HG03095 (cell line): Measurements from ENCODE around the gene E2F2.

Experiments
- ATAC-seq: cut with Tn5 transposase; IDR thresholded peaks from one replicate; pipeline ENCODE4 v1.9.1; 2021; ENCODE audit warnings: moderate library complexity; ENCODE audit not compliant: unreplicated experiment

The E2F2 gene

DNA sequence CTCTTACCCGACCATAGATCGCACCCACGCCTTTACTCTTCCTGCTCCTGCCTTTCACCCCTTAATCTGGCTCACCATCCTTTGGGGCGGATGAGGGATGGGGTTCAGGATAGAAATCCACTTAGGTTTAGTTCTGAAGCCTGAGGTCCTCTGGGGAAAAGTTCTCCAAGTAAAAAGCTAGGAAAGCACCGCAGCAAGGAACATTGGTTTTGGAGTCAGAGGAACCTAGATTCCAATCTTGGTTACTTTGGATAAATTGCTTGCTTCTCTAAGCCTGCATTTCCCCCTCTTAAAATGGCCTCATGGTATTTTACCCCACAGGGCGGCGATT lies 46.1 kb downstream of the E2F2 start:
- ATAC-seq: no peak

DNA sequence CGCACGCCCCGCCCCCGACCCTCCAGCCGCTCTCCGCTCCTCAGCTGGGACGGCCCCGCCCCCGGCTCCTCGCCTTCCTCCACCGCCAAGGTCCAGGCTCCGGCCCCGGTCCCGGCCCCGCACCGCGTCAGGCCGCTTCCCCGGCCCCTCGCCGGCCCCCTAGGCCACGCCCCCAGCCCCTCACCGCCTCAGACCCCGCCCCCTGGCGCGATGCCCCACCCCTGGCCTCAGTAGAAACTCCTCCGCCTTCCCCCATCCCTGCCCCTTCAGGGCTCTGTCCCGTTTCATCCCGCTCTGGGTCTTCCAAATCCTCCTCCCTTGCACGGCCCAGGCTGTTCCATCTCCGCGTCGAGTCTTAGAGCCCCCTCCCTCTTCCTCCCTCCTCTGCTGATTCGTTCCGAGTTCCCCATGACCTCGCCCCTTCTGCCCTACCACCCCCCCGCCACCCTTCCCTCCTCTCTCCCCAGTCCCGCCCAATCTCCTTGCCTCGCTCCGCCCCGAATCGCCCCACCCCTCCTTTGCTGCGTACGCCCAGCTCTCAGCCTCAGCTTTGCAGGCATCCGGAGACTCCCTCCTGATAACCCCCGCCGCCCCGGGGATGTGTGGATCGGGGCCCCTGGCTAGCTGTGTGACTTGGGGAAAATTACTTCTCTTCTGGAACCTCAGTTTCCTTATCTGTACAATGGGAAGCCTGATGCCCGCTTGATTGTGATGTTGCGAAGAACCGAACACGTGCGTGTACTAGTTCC lies 46.6 kb downstream of the E2F2 start:
- no peak for ATAC-seq

DNA sequence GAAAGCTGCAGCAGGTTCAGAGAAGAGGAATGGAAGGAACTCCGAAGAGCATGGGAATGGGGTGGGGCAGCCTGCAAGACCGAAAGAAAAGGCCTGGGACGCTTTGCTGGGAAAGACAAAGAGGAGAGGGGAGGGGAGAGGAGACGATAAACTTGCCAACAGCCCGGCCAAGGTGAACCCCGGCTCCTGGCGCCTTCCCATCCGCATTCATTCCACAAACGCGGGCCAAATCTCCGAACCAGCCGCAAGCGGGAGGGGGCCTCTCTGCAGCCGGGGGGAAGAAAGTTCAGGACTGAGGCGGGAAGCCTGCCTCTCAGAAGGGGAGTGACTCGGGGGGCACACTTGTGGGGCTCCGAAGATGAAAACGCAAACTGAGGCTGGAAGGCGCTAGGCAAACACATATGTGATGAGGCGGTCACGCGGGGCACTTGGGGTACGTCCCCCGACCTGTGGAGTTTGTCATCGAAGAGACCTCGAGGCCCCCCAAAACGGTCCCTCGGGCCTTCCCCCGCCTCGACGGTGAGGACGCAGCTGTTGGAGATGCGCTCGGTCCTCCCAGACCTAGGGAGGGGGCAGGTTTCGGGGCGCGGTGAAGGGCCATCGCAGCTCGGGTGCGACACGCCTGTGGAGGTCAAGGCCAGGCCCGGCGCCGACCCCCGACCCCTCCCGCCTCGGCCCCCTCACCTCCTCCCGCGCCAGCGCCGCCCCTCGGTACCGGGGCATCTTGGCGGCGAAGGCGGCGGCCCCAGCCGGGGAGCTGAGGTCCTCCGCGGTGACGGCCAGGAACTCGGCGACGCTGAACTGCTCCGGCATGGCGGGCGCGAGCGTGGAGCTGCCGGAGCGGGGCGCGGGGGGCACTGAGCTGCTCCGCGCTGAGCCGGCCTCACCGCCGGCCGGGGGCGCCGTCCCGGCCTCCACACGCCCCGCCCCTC lies 47.4 kb downstream of the E2F2 start, which contains the start of gene ASAP3:
ASAP3 (minus strand) TSS at position 859 of the 932 bp plus-strand sequence; CDS start at position 813, 46 bp downstream.
- no peak for ATAC-seq

GRCh38 chr1:23481904-23482303 lies 49.1 kb downstream of the E2F2 start:
- ATAC-seq: no peak

DNA sequence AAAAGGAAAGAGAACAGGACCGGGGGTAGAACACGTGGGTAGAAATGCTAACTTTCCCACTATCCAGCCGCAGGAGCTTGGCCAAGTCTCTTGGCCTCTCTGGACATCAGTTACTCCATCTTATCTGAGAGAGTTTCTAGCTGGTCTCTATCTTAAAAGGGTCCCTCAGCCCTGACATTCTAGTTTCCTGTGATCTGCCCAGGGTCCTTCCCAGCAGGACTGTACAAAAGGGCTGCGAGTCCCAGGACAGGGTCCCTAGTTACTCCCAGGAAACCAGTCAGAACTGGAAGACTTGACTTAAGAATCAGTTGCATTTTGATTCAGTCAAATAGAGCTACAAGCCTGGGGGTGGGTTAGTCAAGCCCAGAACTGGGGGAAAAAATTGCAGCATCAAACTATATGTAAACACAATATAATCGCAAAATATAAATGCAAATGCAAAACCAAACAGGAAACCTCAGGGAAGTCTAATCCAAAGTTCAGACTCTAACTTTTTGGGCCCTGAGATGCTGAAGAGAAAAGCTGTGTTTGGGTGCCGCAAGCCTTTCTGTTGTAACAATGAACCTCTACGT lies 49.9 kb downstream of the E2F2 start:
- ATAC-seq: no peak

DNA sequence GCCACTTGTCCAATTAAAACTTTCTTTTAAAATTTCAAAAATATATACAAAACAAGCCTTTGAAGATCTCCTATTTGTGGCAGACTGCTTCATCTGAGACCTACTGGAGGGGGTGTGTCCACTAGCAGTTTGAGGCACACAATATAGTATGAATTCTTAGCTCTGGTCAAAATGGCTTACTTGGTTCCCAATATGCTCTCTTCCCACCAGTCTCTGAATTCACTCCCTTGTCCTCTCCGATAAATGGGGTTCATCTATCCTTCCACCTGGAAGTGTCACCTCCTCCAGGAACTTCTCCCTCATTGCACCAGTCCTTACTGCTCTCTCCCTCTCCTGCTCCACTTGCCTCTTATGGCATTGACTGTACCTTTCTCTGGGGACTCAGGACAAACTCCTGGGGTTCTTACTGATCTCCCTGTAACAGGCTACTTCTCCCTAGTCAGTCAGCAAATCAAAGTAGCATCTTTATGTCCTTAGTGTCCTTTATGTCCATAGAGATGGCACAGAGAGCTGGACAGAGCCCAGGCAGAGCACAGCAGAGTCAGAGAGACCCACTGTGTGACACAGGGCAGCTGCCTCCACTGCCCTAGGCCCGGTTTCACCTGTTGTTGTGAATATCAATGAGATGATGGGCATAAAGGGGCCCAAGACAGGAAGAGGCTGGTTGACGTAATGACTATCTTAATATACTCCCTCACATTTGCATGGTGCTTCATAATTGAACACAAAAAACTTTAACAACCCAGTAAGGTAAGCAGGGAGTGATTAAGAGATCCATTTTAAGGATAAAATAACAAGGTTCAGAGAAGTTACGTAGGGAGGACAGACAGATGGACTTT lies 50.6 kb downstream of the E2F2 start:
- ATAC-seq: no peak

- no peak for ATAC-seq
Measured at GRCh38 chr1:23479666-23479941, 51.4 kb downstream of the E2F2 start.

DNA sequence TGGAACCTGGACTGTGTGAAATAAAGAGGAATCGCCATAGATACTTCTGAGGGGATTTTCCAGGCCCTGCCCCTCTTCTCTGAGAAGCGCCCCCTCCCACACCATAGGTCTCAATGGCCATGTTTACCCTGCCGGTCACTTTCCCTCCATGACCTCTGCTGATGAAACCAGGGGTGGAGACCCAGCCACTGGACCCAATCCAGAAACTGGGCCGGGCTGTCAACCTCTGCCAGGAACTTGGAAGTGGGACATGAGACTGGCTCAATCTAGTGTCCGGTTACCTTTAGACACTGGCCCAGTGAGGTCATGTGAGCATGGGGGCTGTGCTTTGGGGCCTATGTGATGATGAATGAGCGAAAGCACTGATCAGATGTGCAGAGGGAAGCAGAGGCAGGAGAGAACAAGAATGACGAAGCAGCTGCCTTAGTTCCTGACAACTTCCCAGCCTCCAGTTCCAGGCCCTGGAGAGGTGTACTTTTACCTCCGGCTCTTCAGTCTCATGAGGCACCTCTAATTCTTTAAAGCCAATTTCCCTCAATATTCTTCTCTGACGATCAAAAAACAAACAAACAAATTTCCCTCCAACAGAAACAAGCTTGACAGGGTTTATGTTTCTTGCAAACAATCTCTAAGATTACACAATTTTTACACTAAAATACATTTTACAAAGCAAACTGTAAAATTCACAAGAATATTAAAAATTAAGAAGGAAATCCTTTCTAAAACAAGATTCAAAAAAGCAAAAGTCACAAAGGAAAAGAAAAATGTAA lies 52.0 kb downstream of the E2F2 start:
- ATAC-seq: no peak

DNA sequence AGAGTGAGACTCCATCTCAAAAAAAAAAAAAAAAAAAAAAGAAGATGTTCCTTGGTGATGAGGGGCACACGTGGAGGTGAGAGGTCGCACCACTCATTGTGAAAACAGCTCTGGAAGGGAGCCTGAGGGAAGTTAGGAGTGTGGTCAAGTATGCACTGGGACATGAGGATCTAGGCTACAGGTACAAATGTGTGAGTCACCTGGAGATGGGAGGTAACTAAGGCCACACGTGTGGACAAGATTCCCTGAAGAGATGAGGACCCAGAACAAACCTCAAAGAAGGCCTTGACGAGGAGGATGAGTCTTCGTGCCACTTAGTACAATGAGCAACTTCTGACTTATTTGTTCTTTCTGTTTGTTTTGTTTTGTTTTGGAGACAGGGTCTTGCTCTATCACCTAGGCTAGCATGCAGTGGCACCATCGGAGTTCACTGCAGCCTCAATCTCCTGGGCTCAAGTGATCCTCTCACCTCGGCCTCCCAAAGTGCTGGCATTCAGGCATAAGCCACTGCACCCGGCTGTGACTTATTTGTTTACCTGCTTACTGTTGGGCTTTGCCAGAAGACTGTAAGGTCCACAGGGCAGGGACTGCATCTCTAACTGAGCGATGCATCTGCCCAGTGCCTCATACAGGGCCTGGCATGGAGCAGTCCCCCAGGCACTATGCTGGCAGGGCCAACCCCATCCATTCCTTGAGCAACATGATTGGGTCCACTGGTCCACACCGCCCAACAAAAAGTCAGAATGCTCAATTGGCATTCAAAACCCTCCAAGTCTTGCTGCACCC lies 53.5 kb downstream of the E2F2 start:
- no peak for ATAC-seq

DNA sequence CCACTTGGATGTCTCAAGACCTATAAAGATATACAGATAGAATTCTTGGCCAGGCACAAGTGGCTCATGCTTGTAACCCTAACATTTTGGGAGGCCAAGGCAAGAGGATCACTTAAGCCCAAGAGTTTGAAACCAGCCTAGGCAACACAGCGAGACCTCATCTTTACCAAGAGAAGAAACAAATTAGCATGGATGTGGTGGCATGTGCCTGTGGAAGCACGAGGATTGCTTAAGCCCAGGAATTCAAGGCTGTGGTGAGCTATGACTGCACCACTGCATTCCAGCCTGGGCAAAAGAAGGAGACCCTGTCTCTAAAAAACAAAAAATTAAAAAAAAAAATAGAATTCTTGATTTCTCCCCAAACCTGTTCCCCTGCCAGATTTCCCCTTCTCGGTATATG lies 55.4 kb downstream of the E2F2 start:
- ATAC-seq: no peak

DNA sequence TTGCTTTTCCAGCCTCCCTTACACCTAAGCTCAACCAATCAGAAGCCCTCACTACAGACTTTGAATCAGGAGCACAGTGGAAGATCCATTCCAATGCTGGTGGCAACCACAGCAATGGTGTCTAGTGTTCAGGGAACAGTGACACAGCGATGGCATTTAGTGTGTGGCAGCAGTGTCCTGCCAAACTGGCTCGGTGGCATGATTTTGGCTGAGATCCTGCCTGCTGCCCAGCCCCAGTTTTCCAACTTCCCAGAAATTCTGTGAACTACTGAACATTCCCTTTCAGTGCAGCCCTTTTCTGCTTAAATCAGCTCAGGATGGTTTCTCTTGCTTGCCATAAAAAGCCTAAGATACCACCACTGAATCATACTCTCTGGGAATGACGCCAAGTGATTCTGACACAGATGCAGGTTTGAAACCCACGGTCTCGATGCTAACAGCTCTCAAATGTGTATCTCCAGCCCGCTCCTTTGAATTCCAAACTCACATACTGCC lies 55.9 kb downstream of the E2F2 start:
- no peak for ATAC-seq

DNA sequence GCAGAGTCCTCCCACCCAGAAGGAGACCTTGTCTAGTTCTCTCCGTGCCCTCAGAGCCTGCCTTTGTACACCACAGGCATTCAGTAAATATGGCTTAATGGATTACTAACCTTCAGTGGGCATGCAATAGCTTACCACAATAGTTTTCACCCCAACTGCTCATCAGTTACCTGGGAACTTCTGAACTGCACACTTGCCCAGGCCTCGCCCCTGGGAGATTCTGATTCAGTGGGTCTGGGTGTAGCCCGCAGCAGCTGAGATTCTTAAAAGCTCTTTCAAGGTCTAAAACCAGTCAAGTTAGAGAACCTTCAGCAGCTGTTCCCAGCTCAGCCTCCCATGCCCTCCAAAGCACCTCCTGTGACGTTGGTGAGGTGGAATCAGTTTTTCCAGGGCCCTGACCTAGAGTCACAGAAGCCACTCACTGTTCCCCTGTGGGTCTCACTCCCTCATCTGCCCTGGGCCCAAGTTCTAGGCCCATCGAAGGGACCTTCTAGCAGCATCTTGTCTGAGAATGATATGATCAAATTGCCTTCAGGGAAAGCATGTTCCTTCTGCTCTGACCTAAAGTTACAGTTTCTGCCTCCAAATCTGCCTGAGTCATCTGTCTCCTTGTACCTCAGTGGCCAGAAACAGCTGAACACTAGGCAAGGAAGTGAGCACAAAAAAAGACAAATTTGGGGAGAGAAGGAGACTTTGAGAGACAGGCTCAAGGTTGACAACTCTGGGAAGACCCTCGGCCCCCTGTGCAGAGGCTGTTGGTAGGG lies 57.8 kb downstream of the E2F2 start:
- no peak for ATAC-seq

GRCh38 chr1:23472351-23473036 lies 58.5 kb downstream of the E2F2 start:
- ATAC-seq: no peak

DNA sequence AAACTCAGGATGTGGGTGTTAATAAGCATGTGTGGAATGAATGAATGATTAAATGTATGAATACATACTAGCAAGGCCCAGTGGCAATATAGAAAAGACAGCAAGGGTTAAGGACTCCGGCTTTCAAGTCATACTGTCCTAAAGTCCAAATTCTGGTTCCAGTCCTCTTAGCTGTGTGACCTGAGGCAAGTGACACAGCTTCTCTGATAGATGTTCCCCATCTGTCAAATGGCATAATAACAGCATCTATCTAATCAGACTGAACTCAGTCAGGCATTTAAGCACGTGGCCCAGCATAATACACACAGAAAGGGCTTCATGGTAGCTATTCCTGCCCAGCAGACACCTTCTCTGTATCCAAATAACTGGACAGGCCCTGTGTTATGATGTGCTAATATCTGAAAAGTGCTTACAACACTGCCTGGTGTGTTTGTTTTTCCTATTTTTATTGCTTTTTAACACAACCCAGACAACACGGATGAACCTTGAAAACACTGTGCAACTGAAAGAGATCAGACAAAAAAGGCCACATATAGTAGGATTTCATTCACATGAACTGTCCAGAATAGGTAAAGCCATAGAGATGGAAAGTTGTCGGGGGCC lies 59.5 kb downstream of the E2F2 start:
- ATAC-seq: no peak

GRCh38 chr1:23470282-23471070 lies 60.6 kb downstream of the E2F2 start:
- ATAC-seq: no peak

GRCh38 chr1:23469372-23469982 lies 61.6 kb downstream of the E2F2 start:
- ATAC-seq: no peak
